ENCODE data around the gene IGSF21. TPM values are rescaled to one million over a fixed set of nuclear protein-coding genes. Genes with fewer than 3 reads are reported as not detected.

The IGSF21 gene
- total RNA-seq, 1 donor from 2014 or later = not detected

DNA sequence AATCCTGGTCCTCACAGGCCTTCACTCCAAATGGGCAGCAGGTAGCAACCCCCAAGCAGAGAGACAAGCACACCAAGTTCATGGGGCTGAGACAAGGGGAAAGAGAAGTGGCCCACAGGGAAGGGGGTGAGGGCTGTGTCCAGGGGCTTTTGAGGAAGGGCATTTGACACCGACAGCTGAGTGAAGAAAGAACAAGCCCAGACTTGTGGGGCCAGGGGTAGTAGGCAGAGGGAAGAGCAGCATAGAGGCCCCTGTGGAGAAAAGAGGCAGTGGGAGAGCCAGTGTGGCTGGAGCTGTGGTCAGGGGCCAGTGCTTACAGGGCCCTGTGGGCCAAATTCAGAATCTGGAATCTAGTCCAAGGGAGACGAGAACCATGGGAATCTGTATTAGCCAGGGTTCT is 85.4 kb downstream of the IGSF21 start:
- H3K27me3 ChIP-seq (ENCODE audit: control insufficient read depth, insufficient read depth, low read length) = no peaks in the 10 kb centered on the region
- no peaks in the 10 kb centered on the region for H3K36me3 ChIP-seq (ENCODE audit: control insufficient read depth, insufficient read depth, low read length)
- TF ChIP-seq, protein P1, sequence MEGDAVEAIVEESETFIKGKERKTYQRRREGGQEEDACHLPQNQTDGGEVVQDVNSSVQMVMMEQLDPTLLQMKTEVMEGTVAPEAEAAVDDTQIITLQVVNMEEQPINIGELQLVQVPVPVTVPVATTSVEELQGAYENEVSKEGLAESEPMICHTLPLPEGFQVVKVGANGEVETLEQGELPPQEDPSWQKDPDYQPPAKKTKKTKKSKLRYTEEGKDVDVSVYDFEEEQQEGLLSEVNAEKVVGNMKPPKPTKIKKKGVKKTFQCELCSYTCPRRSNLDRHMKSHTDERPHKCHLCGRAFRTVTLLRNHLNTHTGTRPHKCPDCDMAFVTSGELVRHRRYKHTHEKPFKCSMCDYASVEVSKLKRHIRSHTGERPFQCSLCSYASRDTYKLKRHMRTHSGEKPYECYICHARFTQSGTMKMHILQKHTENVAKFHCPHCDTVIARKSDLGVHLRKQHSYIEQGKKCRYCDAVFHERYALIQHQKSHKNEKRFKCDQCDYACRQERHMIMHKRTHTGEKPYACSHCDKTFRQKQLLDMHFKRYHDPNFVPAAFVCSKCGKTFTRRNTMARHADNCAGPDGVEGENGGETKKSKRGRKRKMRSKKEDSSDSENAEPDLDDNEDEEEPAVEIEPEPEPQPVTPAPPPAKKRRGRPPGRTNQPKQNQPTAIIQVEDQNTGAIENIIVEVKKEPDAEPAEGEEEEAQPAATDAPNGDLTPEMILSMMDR (IDR thresholded peaks at IDR 0.05; ENCODE audit: insufficient read depth, low read length, severe bottlenecking) = no peak
- no peak for DNase-seq (ENCODE audit: low read depth)
- FAIRE-seq = no peak
- no peak overlapping the region for H3K4me3 ChIP-seq (ENCODE audit: low read depth, low read length)

- no peak overlapping the region for H3K4me3 ChIP-seq (ENCODE audit: low read depth, low read length)
- DNase-seq (ENCODE audit: low read depth) (no peak), FAIRE-seq (no peak)
- TF ChIP-seq, protein P1 (IDR thresholded peaks at IDR 0.05; ENCODE audit: insufficient read depth, low read length, severe bottlenecking) = no peak
- H3K27me3 ChIP-seq (ENCODE audit: control insufficient read depth, insufficient read depth, low read length) = no peaks in the 10 kb centered on the region
- no peaks in the 10 kb centered on the region for H3K36me3 ChIP-seq (ENCODE audit: control insufficient read depth, insufficient read depth, low read length)
These were observed 89.7 kb downstream of the IGSF21 start for GRCh38 chr1:18197299-18197698.

DNA sequence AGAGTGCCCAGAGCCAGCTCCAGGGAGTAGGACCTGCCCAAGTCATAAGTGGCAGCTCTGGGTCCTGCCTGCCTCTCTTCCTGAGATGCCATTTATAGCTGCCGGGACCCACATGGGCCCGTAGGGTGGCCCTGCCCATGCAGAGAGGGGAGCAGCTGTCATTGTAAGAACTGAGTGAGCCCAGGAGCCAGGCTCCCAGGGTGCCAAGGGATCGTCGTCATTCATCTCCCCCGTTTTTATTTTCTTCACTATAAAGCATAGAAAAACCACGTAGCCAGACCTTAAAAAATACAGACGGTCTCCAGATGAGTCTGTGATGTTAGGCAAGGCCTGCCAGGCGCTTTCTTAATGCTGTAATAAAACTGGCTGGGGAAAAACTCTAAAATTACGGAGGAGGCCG is 90.7 kb downstream of the IGSF21 start:
- FAIRE-seq = no peak
- Histone ChIP-seq H3K27me3 (ENCODE audit: control insufficient read depth, insufficient read depth, low read length) (no peaks in the 10 kb centered on the region), H3K36me3 (ENCODE audit: control insufficient read depth, insufficient read depth, low read length) (no peaks in the 10 kb centered on the region), H3K4me3 (ENCODE audit: low read depth, low read length) (no peak overlapping the region)
- TF ChIP-seq, protein P1 (IDR thresholded peaks at IDR 0.05; ENCODE audit: insufficient read depth, low read length, severe bottlenecking) = no peak
- no peak for DNase-seq (ENCODE audit: low read depth)

DNA sequence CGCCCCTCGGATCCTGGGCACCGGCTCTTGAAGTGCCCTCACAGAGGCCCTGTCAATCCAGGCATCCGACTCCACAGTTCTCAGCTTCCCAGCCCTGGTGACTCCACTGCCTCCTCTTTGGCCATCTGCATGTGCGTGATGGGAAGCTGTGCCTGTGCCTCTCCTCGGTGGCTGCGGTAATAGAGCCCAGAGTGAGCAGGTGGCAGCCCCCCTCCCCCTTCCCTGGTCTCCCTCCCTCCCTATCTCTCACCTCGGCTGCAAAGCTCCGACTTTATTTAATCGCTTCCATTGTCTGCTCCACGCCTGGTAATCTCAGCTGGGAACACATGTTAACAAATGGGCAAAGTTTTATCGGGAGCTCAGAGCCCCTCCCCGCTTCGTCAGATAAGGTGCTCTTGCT is 91.9 kb downstream of the IGSF21 start:
- Histone ChIP-seq H3K36me3 (ENCODE audit: control insufficient read depth, insufficient read depth, low read length) (no peaks in the 10 kb centered on the region), H3K27me3 (ENCODE audit: control insufficient read depth, insufficient read depth, low read length) (no peaks in the 10 kb centered on the region), H3K4me3 (ENCODE audit: low read depth, low read length) (no peak overlapping the region)
- DNase-seq (ENCODE audit: low read depth) = no peak
- FAIRE-seq = no peak
- TF ChIP-seq, protein P1 (IDR thresholded peaks at IDR 0.05; ENCODE audit: insufficient read depth, low read length, severe bottlenecking) = no peak

GRCh38 chr1:18200136-18200717 is 92.6 kb downstream of the IGSF21 start:
- Histone ChIP-seq H3K27me3 (ENCODE audit: control insufficient read depth, insufficient read depth, low read length) (no peaks in the 10 kb centered on the region), H3K4me3 (ENCODE audit: low read depth, low read length) (no peak overlapping the region), H3K36me3 (ENCODE audit: control insufficient read depth, insufficient read depth, low read length) (no peaks in the 10 kb centered on the region)
- FAIRE-seq = no peak
- no peak for DNase-seq (ENCODE audit: low read depth)
- TF ChIP-seq, protein P1 (IDR thresholded peaks at IDR 0.05; ENCODE audit: insufficient read depth, low read length, severe bottlenecking) = no peak

DNA sequence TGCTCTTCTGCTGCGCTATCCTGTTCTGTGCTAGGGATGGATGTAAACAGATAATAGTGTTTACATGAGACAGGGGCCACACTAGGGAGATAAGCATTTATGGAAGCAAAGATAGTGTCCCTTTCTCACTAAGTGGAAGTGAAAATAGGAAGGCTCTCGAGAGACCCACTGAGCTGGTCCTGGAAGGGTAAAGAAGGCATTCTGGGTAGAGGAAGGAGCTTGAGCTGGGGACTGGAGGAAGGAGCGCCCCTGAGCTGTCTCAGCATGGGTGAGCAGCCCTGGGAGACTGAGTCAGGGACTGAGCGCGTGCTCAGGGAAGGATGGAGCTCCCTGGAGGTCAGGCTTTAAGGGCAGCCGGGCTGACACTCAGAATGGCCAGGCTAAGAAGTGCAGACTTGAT is 93.3 kb downstream of the IGSF21 start:
- DNase-seq (ENCODE audit: low read depth) (no peak), FAIRE-seq (no peak)
- Histone ChIP-seq H3K36me3 (ENCODE audit: control insufficient read depth, insufficient read depth, low read length) (no peaks in the 10 kb centered on the region), H3K27me3 (ENCODE audit: control insufficient read depth, insufficient read depth, low read length) (no peaks in the 10 kb centered on the region), H3K4me3 (ENCODE audit: low read depth, low read length) (no peak overlapping the region)
- TF ChIP-seq, protein P1 (IDR thresholded peaks at IDR 0.05; ENCODE audit: insufficient read depth, low read length, severe bottlenecking) = no peak
